GM21528 (cell line): ENCODE data around the gene EID2B.

Source experiments
- ATAC-seq: cut with Tn5 transposase; IDR thresholded peaks from one replicate; pipeline ENCODE4 v1.9.1; 2021; ENCODE audit warnings: mild to moderate bottlenecking, moderate library complexity; ENCODE audit not compliant: unreplicated experiment, low FRiP score

The EID2B gene

DNA sequence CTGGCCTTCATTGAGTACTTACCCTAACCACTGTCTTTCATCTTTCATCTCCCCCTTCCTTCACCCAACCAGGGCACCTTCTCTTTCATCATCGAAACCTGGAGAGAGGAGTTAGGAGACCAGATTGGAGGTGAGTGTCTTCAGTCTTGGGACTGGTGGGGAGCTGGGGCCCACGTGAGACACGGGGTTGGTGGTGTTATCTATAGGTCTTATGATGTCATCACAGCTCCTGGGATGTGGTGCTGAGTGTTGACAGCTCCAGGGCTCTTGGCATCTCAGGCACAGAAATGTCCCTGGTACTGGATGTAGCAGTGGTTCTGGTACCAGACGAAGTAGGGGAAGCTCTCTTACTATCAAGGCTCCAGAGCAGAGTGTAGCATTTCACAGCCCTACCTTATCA lies 32.1 kb downstream of the EID2B start:
- ATAC-seq, result no peak

GRCh38 chr19:39499932-39500331 lies 32.7 kb downstream of the EID2B start:
- ATAC-seq, result no peak

DNA sequence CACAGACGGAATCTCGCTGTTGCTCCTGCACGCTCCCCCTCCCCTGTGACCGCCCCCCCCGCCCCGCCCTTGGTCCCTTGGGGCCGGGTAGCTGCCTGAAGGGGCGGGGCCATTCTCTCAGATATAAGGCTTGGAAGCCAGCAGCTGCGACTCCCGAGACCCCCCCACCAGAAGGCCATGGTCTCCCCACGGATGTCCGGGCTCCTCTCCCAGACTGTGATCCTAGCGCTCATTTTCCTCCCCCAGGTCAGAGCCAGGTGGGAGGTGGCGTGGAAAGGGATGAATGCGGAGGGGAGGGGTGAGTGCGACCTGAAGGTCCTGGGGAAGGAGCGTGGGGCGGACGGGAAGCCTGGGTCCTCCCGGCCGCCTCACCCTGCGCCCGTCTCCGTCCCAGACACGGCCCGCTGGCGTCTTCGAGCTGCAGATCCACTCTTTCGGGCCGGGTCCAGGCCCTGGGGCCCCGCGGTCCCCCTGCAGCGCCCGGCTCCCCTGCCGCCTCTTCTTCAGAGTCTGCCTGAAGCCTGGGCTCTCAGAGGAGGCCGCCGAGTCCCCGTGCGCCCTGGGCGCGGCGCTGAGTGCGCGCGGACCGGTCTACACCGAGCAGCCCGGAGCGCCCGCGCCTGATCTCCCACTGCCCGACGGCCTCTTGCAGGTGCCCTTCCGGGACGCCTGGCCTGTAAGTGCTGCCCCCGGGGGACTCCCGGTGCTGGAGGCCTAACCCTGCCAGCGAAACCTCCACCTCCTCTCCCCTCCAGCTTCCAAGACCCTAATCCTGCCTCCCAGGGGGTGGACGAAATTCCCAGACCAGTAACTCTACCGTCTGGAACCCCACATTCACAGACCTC lies 33.6 kb downstream of the EID2B start, which contains the start of gene DLL3:
DLL3 (plus strand) TSS at position 150 of the 845 bp plus-strand sequence; CDS start at position 178, 28 bp downstream.
- ATAC-seq, result no peak

GRCh38 chr19:39497996-39498797 lies 34.5 kb downstream of the EID2B start:
- ATAC-seq, result no peak

DNA sequence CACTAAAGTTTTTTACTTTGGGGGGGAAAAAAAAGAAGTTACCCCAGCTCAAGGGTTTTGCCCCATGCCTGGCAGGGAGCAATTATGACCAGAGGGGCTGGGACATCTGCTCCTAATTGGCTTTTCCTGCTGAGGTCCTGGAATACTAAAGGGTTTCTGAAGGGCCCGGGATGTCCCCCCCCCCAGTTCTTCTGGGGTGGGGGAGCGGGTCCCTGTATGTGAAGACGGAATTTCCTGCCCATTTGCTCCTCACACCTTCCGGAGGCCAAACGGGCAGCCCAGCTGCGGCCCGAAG lies 35.0 kb downstream of the EID2B start:
- ATAC-seq, result no peak

DNA sequence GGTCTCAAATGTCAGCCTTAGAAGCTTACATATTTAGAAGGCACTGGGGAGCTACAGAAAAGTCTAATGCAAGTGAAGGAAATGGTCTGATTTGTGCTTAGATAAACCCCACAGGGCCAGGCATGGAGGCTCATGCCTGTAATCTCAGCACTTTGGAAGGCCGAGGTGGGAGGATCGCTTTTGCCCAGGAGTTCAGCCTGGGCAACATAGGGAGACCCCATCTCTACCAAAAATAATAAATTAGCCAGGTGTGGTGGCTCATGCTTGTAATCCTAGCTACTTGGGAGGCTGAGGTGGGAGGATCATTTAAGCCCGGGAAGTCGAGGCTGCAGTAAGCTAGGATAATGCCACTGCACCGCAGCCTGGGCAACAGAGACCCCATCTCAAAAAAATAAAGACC lies 36.6 kb downstream of the EID2B start:
- ATAC-seq, result no peak

- no peak for ATAC-seq
Observed at GRCh38 chr19:39494661-39495060, 38.0 kb downstream of the EID2B start.

DNA sequence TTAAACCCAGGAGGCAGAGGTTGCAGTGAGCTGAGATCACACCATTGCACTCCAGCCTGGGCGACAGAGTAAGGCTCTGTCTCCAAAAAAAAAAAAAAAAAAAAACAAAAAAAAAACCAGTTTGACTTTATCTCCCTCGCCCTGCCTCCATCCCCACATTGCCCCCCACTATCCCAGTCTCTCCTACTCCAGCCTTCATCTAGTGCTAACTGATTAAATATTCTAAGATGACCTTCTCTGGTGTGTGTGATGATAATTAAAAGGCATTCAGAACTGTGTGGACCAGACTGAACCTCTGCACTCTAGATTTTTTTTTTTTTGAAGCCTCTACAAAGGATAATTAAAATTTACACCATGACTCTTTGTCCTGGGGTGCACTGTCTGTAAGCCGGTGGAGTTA lies 39.9 kb downstream of the EID2B start:
- ATAC-seq, result no peak

GRCh38 chr19:39492225-39492624 lies 40.4 kb downstream of the EID2B start:
- no peak for ATAC-seq

DNA sequence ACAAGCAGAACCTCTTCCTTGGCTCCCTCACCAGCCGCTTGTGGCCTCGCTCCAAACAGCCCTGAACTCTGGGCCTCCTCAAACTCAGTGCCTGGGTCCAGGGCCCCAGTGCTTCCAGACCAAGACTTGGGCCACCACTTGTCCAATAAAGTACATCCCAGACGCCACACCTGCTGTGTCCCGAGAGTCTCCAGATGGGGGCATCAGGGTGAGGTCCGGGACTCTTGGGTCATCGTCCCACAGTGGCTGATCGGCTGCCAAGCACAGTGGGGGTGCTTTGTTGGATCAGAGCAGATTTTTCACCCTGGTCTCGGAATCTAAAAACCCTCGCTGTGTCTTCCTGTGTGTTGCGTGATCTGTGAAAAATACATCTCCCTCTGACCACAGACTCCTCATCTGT lies 42.9 kb downstream of the EID2B start:
- ATAC-seq, result no peak

DNA sequence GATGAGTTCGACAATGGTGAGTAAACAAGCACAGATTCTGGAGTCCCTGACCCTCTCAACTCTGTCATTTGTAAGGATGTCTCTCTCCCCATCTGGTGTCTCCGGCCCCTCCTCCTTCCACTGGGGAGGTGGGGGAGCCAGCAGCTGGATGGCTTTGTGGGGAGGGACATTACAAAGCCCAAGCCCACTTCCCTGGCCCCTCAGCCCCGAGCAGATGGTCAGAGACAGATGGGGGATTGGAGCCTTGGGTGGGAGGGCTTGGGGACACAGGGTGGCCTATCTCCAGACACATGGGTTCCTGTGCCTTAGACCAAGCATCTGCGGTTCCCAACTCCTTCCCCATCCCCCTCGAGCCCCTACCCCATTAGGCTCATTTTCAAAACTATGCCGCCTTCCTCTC lies 49.5 kb downstream of the EID2B start:
- ATAC-seq, result no peak

- no peak for ATAC-seq
Observed at GRCh38 chr19:39481676-39482075, 51.0 kb downstream of the EID2B start.

GRCh38 chr19:39481229-39481545 lies 51.5 kb downstream of the EID2B start:
- no peak for ATAC-seq
